Stimulated activated naive CD8-positive, alpha-beta T cell treated with anti-CD3 and anti-CD28 coated beads, Interleukin-15, Interleukin-2, amounts not matched to agents 100 ng/mL and 50 ng/mL, for 24 hours (primary cell): ENCODE results near the gene ABCA13.

ENCODE experiments used
- H3K27ac Mint-ChIP-seq: one replicate; pipeline ENCODE4 v1.8.0; 2021; ENCODE audit warnings: mild to moderate bottlenecking, mixed read lengths
- H3K27me3 Mint-ChIP-seq: one replicate; pipeline ENCODE4 v1.8.0; 2021; ENCODE audit warnings: mixed read lengths
- H3K36me3 Mint-ChIP-seq: one replicate; pipeline ENCODE4 v1.8.0; 2021; ENCODE audit warnings: low read depth, mixed read lengths
- H3K4me1 Mint-ChIP-seq: one replicate; pipeline ENCODE4 v1.8.0; 2021; ENCODE audit warnings: low read depth, mixed read lengths
- H3K4me3 Mint-ChIP-seq: one replicate; pipeline ENCODE4 v1.8.0; 2021; ENCODE audit warnings: mild to moderate bottlenecking, mixed read lengths
- H3K9me3 Mint-ChIP-seq: one replicate; pipeline ENCODE4 v1.8.0; 2021; ENCODE audit warnings: mixed read lengths

Gene ABCA13

GRCh38 chr7:48471196-48471595, 299.9 kb downstream of the ABCA13 start:
- Mint-ChIP-seq H3K9me3 (no peaks in the 10 kb centered on the region), H3K4me3 (no peak overlapping the region), H3K36me3 (no peaks in the 10 kb centered on the region), H3K4me1 (no peaks in the 10 kb centered on the region), H3K27ac (no peak overlapping the region), H3K27me3 (no peaks in the 10 kb centered on the region)

- no peaks in the 10 kb centered on the region for H3K36me3 Mint-ChIP-seq
- H3K9me3 Mint-ChIP-seq = peaks cover 6% of the 10 kb centered on the region
- no peak overlapping the region for H3K27ac Mint-ChIP-seq
- H3K4me3 Mint-ChIP-seq = no peak overlapping the region
- H3K4me1 Mint-ChIP-seq = no peaks in the 10 kb centered on the region
- no peaks in the 10 kb centered on the region for H3K27me3 Mint-ChIP-seq
Observed at GRCh38 chr7:48472640-48473039, 301.4 kb downstream of the ABCA13 start.

GRCh38 chr7:48473205-48473865, 302.1 kb downstream of the ABCA13 start:
- H3K27ac Mint-ChIP-seq = no peak overlapping the region
- no peaks in the 10 kb centered on the region for H3K27me3 Mint-ChIP-seq
- H3K4me1 Mint-ChIP-seq = no peaks in the 10 kb centered on the region
- peaks cover 6% of the 10 kb centered on the region for H3K9me3 Mint-ChIP-seq
- no peaks in the 10 kb centered on the region for H3K36me3 Mint-ChIP-seq
- H3K4me3 Mint-ChIP-seq = no peak overlapping the region

GRCh38 chr7:48481235-48481634, 310.0 kb downstream of the ABCA13 start:
- H3K27me3 Mint-ChIP-seq = no peaks in the 10 kb centered on the region
- H3K9me3 Mint-ChIP-seq = peaks cover 19% of the 10 kb centered on the region
- H3K27ac Mint-ChIP-seq = no peak overlapping the region
- no peak overlapping the region for H3K4me3 Mint-ChIP-seq
- H3K36me3 Mint-ChIP-seq = no peaks in the 10 kb centered on the region
- no peaks in the 10 kb centered on the region for H3K4me1 Mint-ChIP-seq

GRCh38 chr7:48497521-48497920, 326.3 kb downstream of the ABCA13 start:
- no peaks in the 10 kb centered on the region for H3K36me3 Mint-ChIP-seq
- no peaks in the 10 kb centered on the region for H3K4me1 Mint-ChIP-seq
- H3K27ac Mint-ChIP-seq = no peak overlapping the region
- H3K4me3 Mint-ChIP-seq = no peak overlapping the region
- peaks cover 7% of the 10 kb centered on the region for H3K9me3 Mint-ChIP-seq
- no peaks in the 10 kb centered on the region for H3K27me3 Mint-ChIP-seq

GRCh38 chr7:48502021-48502420, 330.8 kb downstream of the ABCA13 start:
- H3K9me3 Mint-ChIP-seq = peaks cover 7% of the 10 kb centered on the region
- no peaks in the 10 kb centered on the region for H3K4me1 Mint-ChIP-seq
- no peak overlapping the region for H3K27ac Mint-ChIP-seq
- H3K36me3 Mint-ChIP-seq = no peaks in the 10 kb centered on the region
- no peak overlapping the region for H3K4me3 Mint-ChIP-seq
- no peaks in the 10 kb centered on the region for H3K27me3 Mint-ChIP-seq

GRCh38 chr7:48505051-48505450, 333.8 kb downstream of the ABCA13 start:
- no peaks in the 10 kb centered on the region for H3K4me1 Mint-ChIP-seq

GRCh38 chr7:48505466-48505865, 334.2 kb downstream of the ABCA13 start:
- H3K4me1 Mint-ChIP-seq = no peaks in the 10 kb centered on the region
- no peaks in the 10 kb centered on the region for H3K27me3 Mint-ChIP-seq
- no peak overlapping the region for H3K4me3 Mint-ChIP-seq
- H3K9me3 Mint-ChIP-seq = no peaks in the 10 kb centered on the region
- no peaks in the 10 kb centered on the region for H3K36me3 Mint-ChIP-seq
- H3K27ac Mint-ChIP-seq = no peak overlapping the region

More at GRCh38 chr7:48505051-48505450, 333.8 kb downstream of the ABCA13 start:
- Mint-ChIP-seq H3K27ac (no peak overlapping the region), H3K9me3 (no peaks in the 10 kb centered on the region), H3K4me3 (no peak overlapping the region), H3K36me3 (no peaks in the 10 kb centered on the region), H3K27me3 (no peaks in the 10 kb centered on the region)

GRCh38 chr7:48506569-48506968, 335.3 kb downstream of the ABCA13 start:
- no peaks in the 10 kb centered on the region for H3K4me1 Mint-ChIP-seq
- no peak overlapping the region for H3K4me3 Mint-ChIP-seq
- H3K36me3 Mint-ChIP-seq = no peaks in the 10 kb centered on the region
- no peaks in the 10 kb centered on the region for H3K9me3 Mint-ChIP-seq
- no peak overlapping the region for H3K27ac Mint-ChIP-seq
- H3K27me3 Mint-ChIP-seq = no peaks in the 10 kb centered on the region

- H3K27ac Mint-ChIP-seq = no peak overlapping the region
Observed at GRCh38 chr7:48511080-48511479, 339.8 kb downstream of the ABCA13 start.

GRCh38 chr7:48512892-48513291, 341.6 kb downstream of the ABCA13 start:
- H3K4me3 Mint-ChIP-seq = no peak overlapping the region
- H3K4me1 Mint-ChIP-seq = no peaks in the 10 kb centered on the region
- H3K27me3 Mint-ChIP-seq = no peaks in the 10 kb centered on the region
- no peaks in the 10 kb centered on the region for H3K9me3 Mint-ChIP-seq
- H3K27ac Mint-ChIP-seq = no peak overlapping the region
- no peaks in the 10 kb centered on the region for H3K36me3 Mint-ChIP-seq

More at GRCh38 chr7:48511080-48511479, 339.8 kb downstream of the ABCA13 start:
- no peaks in the 10 kb centered on the region for H3K36me3 Mint-ChIP-seq
- H3K4me1 Mint-ChIP-seq = no peaks in the 10 kb centered on the region
- no peaks in the 10 kb centered on the region for H3K9me3 Mint-ChIP-seq
- H3K4me3 Mint-ChIP-seq = no peak overlapping the region
- no peaks in the 10 kb centered on the region for H3K27me3 Mint-ChIP-seq

- Mint-ChIP-seq H3K27me3 (no peaks in the 10 kb centered on the region), H3K27ac (no peak overlapping the region), H3K4me3 (no peak overlapping the region), H3K36me3 (no peaks in the 10 kb centered on the region), H3K4me1 (no peaks in the 10 kb centered on the region), H3K9me3 (no peaks in the 10 kb centered on the region)
Observed at GRCh38 chr7:48515171-48515570, 343.9 kb downstream of the ABCA13 start.

- Mint-ChIP-seq H3K4me1 (no peaks in the 10 kb centered on the region), H3K9me3 (no peaks in the 10 kb centered on the region), H3K36me3 (no peaks in the 10 kb centered on the region), H3K27me3 (no peaks in the 10 kb centered on the region), H3K4me3 (no peak overlapping the region), H3K27ac (no peak overlapping the region)
Observed at GRCh38 chr7:48518092-48518491, 346.8 kb downstream of the ABCA13 start.

- no peaks in the 10 kb centered on the region for H3K27me3 Mint-ChIP-seq
- no peaks in the 10 kb centered on the region for H3K9me3 Mint-ChIP-seq
- H3K36me3 Mint-ChIP-seq = no peaks in the 10 kb centered on the region
- H3K27ac Mint-ChIP-seq = no peak overlapping the region
- no peak overlapping the region for H3K4me3 Mint-ChIP-seq
- no peaks in the 10 kb centered on the region for H3K4me1 Mint-ChIP-seq
Observed at GRCh38 chr7:48522692-48523091, 351.4 kb downstream of the ABCA13 start.

- no peak overlapping the region for H3K4me3 Mint-ChIP-seq
- H3K27ac Mint-ChIP-seq = no peak overlapping the region
- no peaks in the 10 kb centered on the region for H3K9me3 Mint-ChIP-seq
- H3K4me1 Mint-ChIP-seq = no peaks in the 10 kb centered on the region
- H3K27me3 Mint-ChIP-seq = no peaks in the 10 kb centered on the region
- H3K36me3 Mint-ChIP-seq = no peaks in the 10 kb centered on the region
Observed at GRCh38 chr7:48525736-48526732, 354.8 kb downstream of the ABCA13 start.
